Stimulated activated CD8-positive, alpha-beta memory T cell treated with anti-CD3 and anti-CD28 coated beads, Interleukin-4, amount 100 ng/mL, for 48 hours (primary cell): Measurements from ENCODE around the gene BAIAP2.

Source experiments
- DNase-seq: peaks from one replicate; pipeline ENCODE4 v3.0.0-alpha.2; 2020

BAIAP2 gene

DNA sequence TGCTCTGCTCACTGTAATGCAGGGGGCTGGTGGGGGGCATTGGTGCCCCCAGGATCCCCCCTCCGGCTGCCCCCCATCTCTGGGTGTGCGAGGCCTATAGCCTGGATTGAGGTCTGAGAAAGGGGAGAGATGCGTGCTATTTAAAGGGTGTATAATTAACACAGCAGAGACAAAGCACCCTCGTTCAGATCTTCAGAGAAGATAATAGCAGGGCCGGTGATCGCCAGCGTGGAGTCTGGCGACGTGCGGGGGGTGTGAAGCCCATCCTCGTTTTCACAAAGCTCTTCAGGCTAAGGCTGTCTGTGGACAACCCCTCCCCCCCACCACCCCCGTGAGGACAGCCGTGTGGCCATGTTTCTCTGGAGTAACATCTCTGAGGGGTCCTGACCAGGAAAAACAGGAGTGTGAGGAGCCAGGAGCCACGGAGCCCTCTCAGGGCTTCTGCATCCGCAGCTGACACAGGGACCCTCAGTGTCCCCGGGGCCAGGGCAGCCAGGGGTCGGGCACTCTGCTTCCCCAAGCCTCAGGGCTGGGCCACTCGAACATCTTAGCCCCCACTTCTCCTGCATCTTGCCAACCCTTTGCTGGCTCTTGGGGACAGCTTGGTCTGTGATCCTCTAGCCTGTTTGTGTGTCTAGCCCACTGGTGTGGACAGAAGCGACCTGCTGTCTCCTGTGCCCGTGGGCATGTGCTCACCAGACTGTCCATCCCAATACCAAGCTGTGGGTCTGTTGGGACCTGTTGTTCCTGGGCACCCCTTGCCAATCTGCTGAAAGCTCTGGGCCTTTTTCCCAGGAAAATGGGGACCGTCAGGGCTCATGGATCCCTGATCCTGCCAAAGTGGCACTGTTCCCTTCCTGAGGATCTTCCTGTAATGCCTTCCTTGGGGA, 58.9 kb downstream of the BAIAP2 start:
- no peak for DNase-seq

DNA sequence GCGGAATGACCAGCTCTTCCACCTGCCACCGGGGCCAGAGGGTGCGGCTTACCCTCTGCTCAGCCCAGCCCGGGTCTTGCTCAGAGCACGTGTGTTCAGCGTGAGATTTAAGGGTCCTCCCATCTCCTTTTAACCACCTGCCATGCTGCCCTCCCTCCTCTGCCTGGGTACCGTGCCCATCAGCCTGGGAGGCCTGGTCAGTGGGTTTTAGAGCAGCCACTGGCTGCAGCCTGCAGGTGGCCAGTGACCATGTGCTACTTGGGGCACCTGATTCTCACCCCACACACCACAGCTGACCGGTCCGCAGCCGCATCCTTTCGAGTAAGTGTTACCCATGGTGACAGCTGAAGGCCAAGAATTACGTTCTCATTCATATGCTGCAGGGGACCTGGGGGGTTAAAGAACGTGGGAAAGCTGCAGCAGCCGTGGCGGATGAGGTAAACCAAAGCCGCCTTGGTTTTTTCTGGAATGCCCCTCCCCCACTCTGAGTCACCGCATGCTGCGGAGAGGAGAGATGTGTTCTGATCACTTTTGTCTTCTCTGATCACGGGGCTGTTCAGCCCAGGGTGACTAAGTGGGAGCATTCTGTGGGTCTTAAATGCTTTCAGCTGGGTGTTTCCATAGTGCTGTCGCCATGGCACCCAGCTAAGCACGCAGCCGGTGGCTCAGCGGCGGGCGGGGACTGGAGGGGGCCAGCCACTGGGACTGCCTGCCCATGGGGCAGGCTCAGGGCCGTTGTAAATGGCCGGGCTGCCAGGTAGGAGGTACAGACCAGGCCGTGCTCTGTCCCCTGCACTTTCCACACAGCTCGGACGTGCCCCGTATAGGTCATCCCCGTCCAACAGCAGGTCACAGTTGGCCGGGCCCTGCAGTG, 59.8 kb downstream of the BAIAP2 start:
- peak; percentile 94 for DNase-seq

GRCh38 chr17:81095383-81095762, 60.4 kb downstream of the BAIAP2 start:
- peak; percentile 38 for DNase-seq

GRCh38 chr17:81096741-81097133, 61.8 kb downstream of the BAIAP2 start:
- no peak for DNase-seq

DNA sequence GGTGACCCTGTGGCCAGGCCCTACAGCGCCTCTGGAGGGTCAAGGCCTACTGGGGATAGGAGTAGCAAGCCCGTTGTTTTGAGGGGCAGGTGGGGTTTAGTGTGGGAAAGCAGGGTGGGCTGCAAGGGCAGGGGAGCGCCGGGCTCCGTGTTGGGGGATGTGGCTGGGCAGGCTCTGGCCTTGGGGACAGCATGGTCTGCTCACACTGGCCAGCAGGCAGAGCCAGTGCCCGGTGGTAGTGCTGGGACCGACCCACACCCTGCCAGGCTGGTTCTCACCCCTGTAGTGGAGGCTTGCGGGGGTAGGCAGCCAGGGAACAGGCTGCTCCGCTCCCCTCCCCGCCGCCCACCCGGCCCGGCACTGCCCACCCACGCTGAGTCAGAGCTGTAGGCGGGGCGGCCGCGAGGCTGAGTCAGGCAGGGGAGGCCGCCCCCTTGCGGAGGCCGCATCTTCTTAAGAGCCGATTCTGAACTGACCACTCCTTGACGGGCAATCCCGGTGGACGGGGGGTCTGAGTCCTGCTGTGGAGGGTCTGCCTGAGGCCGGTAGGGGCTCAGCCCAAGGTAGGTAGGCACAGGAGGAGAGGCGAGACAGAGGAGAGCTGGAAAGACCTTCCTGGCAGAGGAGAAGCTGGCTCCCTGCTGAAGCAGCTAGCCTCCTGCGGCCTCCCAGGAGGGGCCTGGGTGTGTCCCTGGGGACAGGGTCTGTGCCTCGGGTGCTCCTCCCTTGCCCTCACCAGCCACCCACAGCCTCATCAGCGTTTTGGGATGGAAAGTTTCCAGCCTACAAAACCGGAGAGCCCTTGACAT, 62.4 kb downstream of the BAIAP2 start:
- peak; percentile 71 for DNase-seq

- DNase-seq: peak; percentile 36
Observed at GRCh38 chr17:81097943-81098308, 63.0 kb downstream of the BAIAP2 start.

DNA sequence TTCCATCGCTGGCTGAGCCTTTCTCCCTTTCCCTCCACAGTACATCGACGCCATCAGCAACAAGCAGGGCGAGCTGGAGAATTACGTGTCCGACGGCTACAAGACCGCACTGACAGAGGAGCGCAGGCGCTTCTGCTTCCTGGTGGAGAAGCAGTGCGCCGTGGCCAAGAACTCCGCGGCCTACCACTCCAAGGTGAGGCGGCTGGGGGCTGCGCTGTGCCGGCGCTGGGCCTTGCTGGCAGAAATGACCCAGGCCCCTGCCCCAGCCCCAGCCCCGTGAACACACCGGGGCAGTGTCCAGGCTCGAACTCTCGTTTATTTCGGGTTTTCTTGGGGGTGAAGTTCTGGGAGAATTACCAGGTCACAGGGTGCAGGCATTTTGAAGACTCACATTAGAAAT, 64.9 kb downstream of the BAIAP2 start:
- no peak for DNase-seq

GRCh38 chr17:81100668-81101067, 65.7 kb downstream of the BAIAP2 start:
- no peak for DNase-seq

- DNase-seq: peak; percentile 93
Observed at GRCh38 chr17:81101614-81102306, 66.8 kb downstream of the BAIAP2 start.

GRCh38 chr17:81102352-81102751, 67.4 kb downstream of the BAIAP2 start:
- no peak for DNase-seq

DNA sequence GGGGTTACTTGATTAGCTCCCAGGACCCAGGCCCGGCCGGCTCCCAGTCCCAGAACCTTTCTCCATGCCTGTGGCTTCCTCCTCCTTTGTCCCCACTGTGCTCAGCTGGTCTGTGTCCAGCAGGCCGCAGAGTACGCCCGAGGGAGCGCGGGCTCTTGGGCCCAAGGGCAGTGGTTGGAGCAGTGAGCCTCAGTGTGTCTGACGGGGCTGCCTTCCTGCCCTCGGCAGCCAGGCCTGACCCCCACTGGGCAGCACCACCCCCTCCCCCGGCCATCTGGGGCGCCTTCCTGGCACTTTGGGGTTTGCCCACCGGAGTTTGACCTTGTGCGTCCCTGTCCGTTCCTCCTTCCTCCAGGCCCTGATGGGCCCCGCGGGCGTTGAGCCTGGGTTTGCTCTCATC, 67.9 kb downstream of the BAIAP2 start:
- no peak for DNase-seq

GRCh38 chr17:81103379-81103778, 68.4 kb downstream of the BAIAP2 start:
- DNase-seq: no peak

- no peak for DNase-seq
Observed at GRCh38 chr17:81106716-81107115, 71.8 kb downstream of the BAIAP2 start.

- no peak for DNase-seq
Observed at GRCh38 chr17:81108220-81108619, 73.3 kb downstream of the BAIAP2 start.

DNA sequence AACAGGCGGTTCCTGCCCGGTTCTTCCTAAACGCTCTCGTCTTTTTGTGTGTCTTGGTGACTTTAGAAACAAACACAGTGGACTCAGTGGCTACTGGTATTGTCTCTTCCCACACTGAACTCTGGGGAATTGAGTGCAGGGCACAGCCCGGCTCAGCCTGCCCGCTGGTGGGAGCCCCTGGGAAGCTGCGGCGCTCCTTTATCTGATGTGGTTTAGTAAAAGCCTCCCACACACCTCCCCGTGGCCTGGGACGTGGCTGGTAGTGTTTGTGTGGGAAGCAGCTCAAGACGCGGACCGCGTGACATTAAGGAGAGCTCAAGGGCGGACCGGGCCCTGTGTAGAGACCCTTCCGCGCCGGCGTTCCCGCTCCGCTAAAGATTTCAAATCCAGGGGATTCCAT, 75.0 kb downstream of the BAIAP2 start:
- DNase-seq: no peak

DNA sequence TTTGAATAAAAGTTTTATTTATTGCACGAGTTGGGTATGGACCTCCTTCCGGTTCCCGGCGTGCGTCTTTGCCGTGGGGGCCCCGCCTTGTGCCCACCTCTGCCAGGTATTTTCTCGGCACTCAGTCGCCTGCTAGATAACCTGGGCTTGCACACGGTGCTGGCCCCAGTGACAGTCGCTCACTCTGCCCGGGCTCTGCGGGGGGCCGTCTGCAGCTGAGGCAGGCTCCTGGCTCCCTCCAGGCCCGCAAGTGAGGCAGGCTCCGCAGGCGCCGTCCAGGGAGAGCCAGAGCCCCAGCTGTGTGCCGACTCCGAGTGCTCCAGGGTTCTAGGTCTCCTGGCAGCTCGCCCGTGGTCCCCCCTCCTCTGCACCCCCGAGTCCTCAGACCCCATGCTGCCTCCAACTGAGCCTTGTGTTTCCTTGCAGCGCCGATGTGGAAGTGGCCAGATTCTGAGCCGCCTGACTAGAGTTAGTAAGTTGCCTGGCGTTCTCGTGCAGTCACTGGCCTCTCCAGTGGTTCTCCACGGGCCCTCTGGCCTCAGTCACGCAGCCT, 75.6 kb downstream of the BAIAP2 start:
- no peak for DNase-seq

GRCh38 chr17:81111066-81111465, 76.1 kb downstream of the BAIAP2 start:
- DNase-seq: no peak

DNA sequence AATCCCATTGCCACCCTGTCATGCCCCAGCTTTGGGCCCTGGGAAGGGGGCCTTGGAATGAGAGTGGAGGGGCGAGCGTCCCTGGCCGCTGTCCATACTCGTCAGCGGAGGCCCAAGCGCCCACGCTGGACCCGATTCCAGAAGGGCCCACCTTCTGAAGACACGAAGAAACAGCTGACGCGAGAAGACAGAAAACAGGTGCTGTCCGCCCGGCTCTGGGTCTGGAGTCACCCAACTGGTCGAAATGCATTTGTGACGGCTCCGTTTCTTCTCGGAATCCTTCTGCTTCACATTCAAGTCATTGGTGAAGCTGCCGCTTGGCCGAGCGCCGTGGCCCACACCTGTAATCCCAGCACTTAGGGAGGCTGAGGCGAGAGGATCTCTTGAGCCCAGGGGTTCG, 77.5 kb downstream of the BAIAP2 start:
- no peak for DNase-seq

DNA sequence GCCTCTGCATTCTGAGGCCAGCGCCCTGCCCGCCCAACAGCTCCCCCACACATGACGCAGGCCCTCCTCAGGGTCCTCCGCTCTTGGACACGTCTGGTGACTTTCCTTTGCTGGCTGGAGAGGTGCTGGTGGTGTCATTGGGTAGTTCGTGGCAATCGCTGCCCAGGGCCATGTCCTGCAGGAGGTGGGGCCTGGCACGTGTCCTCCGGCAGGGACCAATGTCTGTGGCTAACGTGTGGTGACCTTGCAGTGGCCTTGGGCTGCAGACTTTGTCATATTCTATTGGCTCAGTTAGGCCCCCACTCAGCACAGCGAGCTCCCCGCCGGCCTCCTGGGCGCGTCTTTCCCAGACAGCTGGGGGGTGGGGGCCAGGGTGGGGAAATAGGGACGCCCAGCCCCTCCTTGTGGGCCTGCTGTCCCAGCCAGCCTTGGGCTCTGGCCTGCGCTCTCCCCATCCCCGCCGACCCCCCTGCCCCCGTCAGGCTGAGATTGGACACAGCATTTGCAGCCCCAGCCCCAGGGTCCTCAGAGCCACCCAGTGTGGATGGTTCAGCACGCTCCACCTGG, 78.3 kb downstream of the BAIAP2 start:
- DNase-seq: no peak

GRCh38 chr17:81114351-81115093, 79.6 kb downstream of the BAIAP2 start:
- DNase-seq: no peak

DNA sequence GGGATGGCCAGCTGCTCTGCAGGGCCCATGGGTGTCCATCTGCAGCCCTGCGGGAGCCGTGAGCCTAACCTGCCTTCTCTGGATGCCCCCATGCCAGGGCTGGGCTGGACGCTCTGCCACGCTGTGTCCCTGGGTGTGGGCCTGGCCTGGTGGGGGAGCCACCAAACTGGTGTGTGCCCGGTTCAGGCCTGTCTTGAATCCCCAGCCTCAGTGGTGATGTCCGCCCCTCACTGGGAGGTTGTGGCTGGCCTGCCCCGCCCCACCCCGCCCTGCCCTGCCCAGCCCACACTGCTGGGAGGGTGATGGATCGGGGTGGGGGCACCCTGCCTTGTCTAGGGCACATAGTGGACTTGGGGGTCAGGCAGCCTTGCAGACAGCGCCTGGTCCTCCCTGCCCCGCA, 80.3 kb downstream of the BAIAP2 start:
- DNase-seq: no peak
